SU-DHL-6 (cell line): ENCODE results near the gene RBCK1.

ENCODE experiments used
- EZH2phosphoT487 ChIP-seq: fragments of 200-600 bp; sonication (generic), shearing (Covaris generic); conservative IDR thresholded peaks from 2 replicates; pipeline ENCODE4 v1.6.1; 2018; ENCODE audit warnings: mild to moderate bottlenecking, antibody characterized with exemption, low read length, moderate library complexity, mixed read lengths
- TF ChIP-seq, protein P1 (sequence below): fragments of 200-600 bp; sonication (generic); IDR thresholded peaks from one replicate; pipeline ENCODE4 v1.5.1; 2017; ENCODE audit warnings: antibody characterized with exemption, mild to moderate bottlenecking, low read length, moderate library complexity; ENCODE audit not compliant: insufficient read depth, poor library complexity, severe bottlenecking

DNA sequence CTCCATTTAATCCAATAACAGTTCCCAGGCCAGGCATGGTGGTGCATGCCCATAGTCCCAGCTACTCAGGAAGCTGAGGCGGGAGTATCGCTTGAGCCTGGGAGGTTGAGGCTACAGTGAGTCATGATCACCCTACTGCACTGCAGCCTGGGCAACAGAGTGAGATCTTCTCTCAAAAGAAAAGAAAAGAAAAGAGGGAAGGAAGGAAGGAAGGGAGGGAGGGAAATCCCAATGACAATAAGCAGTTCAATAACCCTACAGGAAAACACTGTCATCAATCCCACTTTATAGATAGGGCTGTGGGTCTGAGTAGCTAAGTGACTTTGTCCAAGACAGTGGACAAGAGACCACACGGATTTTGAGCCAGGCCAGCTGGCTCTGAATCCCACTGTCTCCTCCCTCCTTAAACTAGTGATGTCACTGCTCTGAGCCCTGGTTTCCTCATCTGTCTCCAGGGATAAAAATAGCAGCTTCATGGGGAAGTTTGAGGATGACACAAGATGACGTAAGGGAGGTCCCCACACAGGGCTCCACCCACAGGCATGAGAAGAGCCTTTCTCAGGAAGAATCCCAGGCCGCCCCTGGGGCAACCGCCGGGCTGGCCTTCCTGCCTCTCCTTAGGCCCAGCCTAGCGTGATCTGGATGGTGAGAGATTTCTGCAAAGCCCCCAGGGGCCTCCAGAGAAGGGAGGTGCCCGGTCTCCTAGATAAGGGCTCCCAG, 34.8 kb upstream of the RBCK1 start:
- TF ChIP-seq, protein P1, sequence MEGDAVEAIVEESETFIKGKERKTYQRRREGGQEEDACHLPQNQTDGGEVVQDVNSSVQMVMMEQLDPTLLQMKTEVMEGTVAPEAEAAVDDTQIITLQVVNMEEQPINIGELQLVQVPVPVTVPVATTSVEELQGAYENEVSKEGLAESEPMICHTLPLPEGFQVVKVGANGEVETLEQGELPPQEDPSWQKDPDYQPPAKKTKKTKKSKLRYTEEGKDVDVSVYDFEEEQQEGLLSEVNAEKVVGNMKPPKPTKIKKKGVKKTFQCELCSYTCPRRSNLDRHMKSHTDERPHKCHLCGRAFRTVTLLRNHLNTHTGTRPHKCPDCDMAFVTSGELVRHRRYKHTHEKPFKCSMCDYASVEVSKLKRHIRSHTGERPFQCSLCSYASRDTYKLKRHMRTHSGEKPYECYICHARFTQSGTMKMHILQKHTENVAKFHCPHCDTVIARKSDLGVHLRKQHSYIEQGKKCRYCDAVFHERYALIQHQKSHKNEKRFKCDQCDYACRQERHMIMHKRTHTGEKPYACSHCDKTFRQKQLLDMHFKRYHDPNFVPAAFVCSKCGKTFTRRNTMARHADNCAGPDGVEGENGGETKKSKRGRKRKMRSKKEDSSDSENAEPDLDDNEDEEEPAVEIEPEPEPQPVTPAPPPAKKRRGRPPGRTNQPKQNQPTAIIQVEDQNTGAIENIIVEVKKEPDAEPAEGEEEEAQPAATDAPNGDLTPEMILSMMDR = no peak
- no peak for TF ChIP-seq EZH2phosphoT487
